Caco-2 (cell line): Measurements from ENCODE around the gene TMC2. TPM values are rescaled to one million over a fixed set of nuclear protein-coding genes. Genes with fewer than 3 reads are reported as not detected.

Source experiments
- BruUV-seq: library from RNA; stranded (reverse); fragments of 400-500 nt; replicated peaks from 2 replicates; lab custom pipeline; 2021; lab: Mats Ljungman, UMichigan
- CTCF ChIA-PET: fragments of 300-600 bp; sonication (Branson Sonifier 250); formaldehyde crosslinking; loops from one replicate; lab custom pipeline; 2022; ENCODE audit warnings: antibody characterized with exemption; lab: Charles Lee
- POLR2A ChIA-PET: fragments of 300-600 bp; sonication (Branson Sonifier 250); formaldehyde crosslinking; loops from one replicate; lab custom pipeline; 2022; ENCODE audit warnings: antibody characterized with exemption; lab: Charles Lee
- DNase-seq, 2 experiments: peaks; one replicate each; pipeline versions ENCODE4 v3.0.0 to v3.0.0-alpha.2; 2020 to 2022
- H3K27me3 ChIP-seq: replicated peaks from 2 replicates; pipeline ENCODE4 v1.6.0; 2011; ENCODE audit warnings: low read length; ENCODE audit not compliant: control insufficient read depth, insufficient read depth
- H3K36me3 ChIP-seq: 2 replicates; pipeline ENCODE4 v1.5.1; 2011; ENCODE audit warnings: low read length; ENCODE audit not compliant: control insufficient read depth, insufficient read depth
- H3K4me1 ChIP-seq: fragments of 250-450 bp; sonication (Bioruptor Pico); 2 replicates; pipeline ENCODE4 v1.5.1; 2020; ENCODE audit warnings: mild to moderate bottlenecking
- H3K4me3 ChIP-seq: 2 replicates; pipeline ENCODE4 v1.5.1; 2011; ENCODE audit warnings: low read depth, mild to moderate bottlenecking, control low read depth, low read length
- H3K9me3 ChIP-seq: fragments of 250-450 bp; sonication (Bioruptor Pico); 2 replicates; pipeline ENCODE4 v1.5.1; 2020; ENCODE audit warnings: mild to moderate bottlenecking, moderate library complexity
- H3K27ac Mint-ChIP-seq: one replicate; pipeline ENCODE4 v1.8.0; 2022; ENCODE audit warnings: mixed read lengths; ENCODE audit not compliant: unreplicated experiment
- H3K27me3 Mint-ChIP-seq: one replicate; pipeline ENCODE4 v1.8.0; 2022; ENCODE audit warnings: mixed read lengths; ENCODE audit not compliant: insufficient read depth, unreplicated experiment
- H3K36me3 Mint-ChIP-seq: one replicate; pipeline ENCODE4 v1.8.0; 2022; ENCODE audit warnings: mild to moderate bottlenecking, mixed read lengths; ENCODE audit not compliant: insufficient read depth, unreplicated experiment
- H3K4me1 Mint-ChIP-seq: one replicate; pipeline ENCODE4 v1.8.0; 2022; ENCODE audit warnings: low read depth, mixed read lengths; ENCODE audit not compliant: unreplicated experiment
- H3K4me3 Mint-ChIP-seq: one replicate; pipeline ENCODE4 v1.8.0; 2022; ENCODE audit warnings: mild to moderate bottlenecking, moderate library complexity, mixed read lengths; ENCODE audit not compliant: unreplicated experiment
- H3K9me3 Mint-ChIP-seq: one replicate; pipeline ENCODE4 v1.8.0; 2022; ENCODE audit warnings: mixed read lengths; ENCODE audit not compliant: unreplicated experiment
- CTCF ChIP-seq, 2 experiments: fragments of 200-600 bp in 1 of 2; IDR thresholded peaks; 1 replicate in 1 of 2; 2 replicates in 1 of 2; pipeline versions ENCODE4 v1.5.1 to v1.8.0; 2011 to 2022; ENCODE audit warnings: antibody characterized with exemption in 1 of 2, control low read depth in 1 of 2, inconsistent platforms in 1 of 2, low read depth in 1 of 2, low read length in 1 of 2, mild to moderate bottlenecking in 1 of 2, moderate library complexity in 1 of 2; ENCODE audit not compliant: insufficient read depth in 1 of 2, severe bottlenecking in 1 of 2, unreplicated experiment in 1 of 2
- intact Hi-C: fragments of 100-400 bp; cut with micrococcal nuclease; formaldehyde crosslinking; loops from one replicate; pipeline ENCODE4 v1.10.0; 2022; ENCODE audit not compliant: unreplicated experiment
- total RNA-seq: library from RNA; stranded (reverse); gene quantifications from 2 replicates; pipeline ENCODE4 v1.2.3, GENCODE V29; 2022

The TMC2 gene
- total RNA-seq, 1 experiment from 2014 or later, result not detected

DNA sequence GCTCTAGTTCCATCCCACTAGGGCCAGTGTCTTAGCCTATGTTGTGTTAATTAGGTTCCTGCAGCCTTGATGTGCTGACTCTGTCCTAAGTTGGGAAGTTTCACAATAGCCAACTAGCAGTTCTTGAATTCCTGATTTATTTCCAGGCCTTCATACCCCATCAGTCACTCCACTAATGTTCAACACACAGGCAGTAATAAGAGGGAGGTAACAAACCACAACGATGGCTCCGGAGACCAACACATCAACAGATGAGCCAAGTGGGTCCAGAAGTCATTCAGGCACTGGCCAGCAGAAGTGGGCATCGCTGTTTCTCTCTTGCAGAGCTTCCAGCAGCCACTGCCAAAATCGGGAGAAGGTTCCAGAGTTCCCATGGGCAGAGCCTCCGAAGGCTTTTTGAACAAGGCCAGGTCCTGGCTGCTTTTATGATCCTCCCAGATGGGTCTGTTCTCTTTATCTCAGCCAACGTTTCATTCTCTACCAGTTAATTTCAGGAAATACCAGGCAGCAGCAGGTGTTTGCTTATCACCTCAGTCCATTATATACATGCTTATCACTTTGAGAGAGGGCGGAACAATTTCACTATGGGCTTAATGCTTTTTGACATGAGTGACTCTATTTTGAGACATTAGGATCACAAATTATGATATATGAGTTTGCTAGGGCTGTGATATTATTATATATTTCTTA lies 67.6 kb downstream of the TMC2 start:
- Histone ChIP-seq H3K4me3 (no peak overlapping the region), H3K27me3 (no peaks in the 10 kb centered on the region), H3K4me1 (no peaks in the 10 kb centered on the region), H3K36me3 (no peaks in the 10 kb centered on the region), H3K9me3 (peaks cover 14% of the 10 kb centered on the region; the same call in 1 of the 2 replicates)
- intact Hi-C loops, result no loop called here
- TF ChIP-seq CTCF (IDR thresholded peaks at IDR 0.05; ENCODE audit: insufficient read depth in 1 of 2, low read depth in 1 of 2, low read length in 1 of 2, severe bottlenecking in 1 of 2, unreplicated experiment in 1 of 2), result no peak
- POLR2A ChIA-PET, result no interaction called here
- no peak overlapping the region for H3K4me3 Mint-ChIP-seq
- peaks cover 7% of the 10 kb centered on the region for H3K4me1 Mint-ChIP-seq
- H3K27ac Mint-ChIP-seq, result no peak overlapping the region
- DNase-seq, result no peak
- H3K27me3 Mint-ChIP-seq, result no peaks in the 10 kb centered on the region
- peaks cover 12% of the 10 kb centered on the region for H3K9me3 Mint-ChIP-seq
- CTCF ChIA-PET, result no interaction called here
- no TSS peak for BruUV-seq
- no peaks in the 10 kb centered on the region for H3K36me3 Mint-ChIP-seq

GRCh38 chr20:2604506-2604835 lies 68.1 kb downstream of the TMC2 start:
- BruUV-seq, result no TSS peak
- Mint-ChIP-seq H3K4me1 (peaks cover 6% of the 10 kb centered on the region), H3K9me3 (peaks cover 18% of the 10 kb centered on the region), H3K4me3 (no peak overlapping the region), H3K27ac (no peak overlapping the region), H3K36me3 (no peaks in the 10 kb centered on the region), H3K27me3 (peaks cover 3% of the 10 kb centered on the region)
- ChIA-PET POLR2A (no interaction called here), CTCF (no interaction called here)
- DNase-seq, result no peak
- intact Hi-C loops, result no loop called here
- Histone ChIP-seq H3K27me3 (no peaks in the 10 kb centered on the region), H3K9me3 (peaks cover 14% of the 10 kb centered on the region; the same call in 1 of the 2 replicates), H3K36me3 (no peaks in the 10 kb centered on the region), H3K4me3 (no peak overlapping the region), H3K4me1 (no peaks in the 10 kb centered on the region)
- no peak for TF ChIP-seq CTCF (IDR thresholded peaks at IDR 0.05; ENCODE audit: insufficient read depth in 1 of 2, low read depth in 1 of 2, low read length in 1 of 2, severe bottlenecking in 1 of 2, unreplicated experiment in 1 of 2)

DNA sequence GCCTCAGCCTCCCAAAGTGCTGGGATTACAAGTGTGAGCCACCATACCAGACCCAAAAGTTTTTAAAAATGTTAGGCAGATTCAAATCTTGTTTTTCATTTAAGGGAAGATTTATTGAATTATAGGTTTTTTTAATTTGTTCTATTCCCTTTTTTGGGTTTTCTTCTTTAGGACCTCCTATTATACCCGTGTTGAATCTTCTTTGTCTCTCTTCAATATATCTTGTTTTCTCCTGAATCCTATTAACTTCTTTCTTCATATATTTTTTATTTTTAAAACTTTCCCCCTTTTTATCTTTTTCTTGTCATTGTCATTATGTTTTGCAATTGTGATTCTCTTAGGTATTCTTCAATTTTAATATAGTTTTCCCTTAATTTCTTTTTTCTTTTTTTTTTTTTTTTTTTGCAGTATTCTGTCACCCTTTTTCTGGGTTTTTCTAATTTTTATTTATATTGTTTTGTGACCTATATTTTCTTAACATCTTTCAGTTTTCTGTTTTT lies 70.2 kb downstream of the TMC2 start:
- H3K36me3 Mint-ChIP-seq, result no peaks in the 10 kb centered on the region
- Histone ChIP-seq H3K9me3 (peaks cover 14% of the 10 kb centered on the region; the same call in 1 of the 2 replicates), H3K4me3 (no peak overlapping the region), H3K27me3 (no peaks in the 10 kb centered on the region), H3K36me3 (no peaks in the 10 kb centered on the region), H3K4me1 (no peaks in the 10 kb centered on the region)
- intact Hi-C loops, result no loop called here
- DNase-seq, result no peak
- CTCF ChIA-PET, result no interaction called here
- peaks cover 8% of the 10 kb centered on the region for H3K27me3 Mint-ChIP-seq
- no peak for TF ChIP-seq CTCF (IDR thresholded peaks at IDR 0.05; ENCODE audit: insufficient read depth in 1 of 2, low read depth in 1 of 2, low read length in 1 of 2, severe bottlenecking in 1 of 2, unreplicated experiment in 1 of 2)
- BruUV-seq, result no TSS peak
- H3K9me3 Mint-ChIP-seq, result peaks cover 22% of the 10 kb centered on the region
- POLR2A ChIA-PET, result no interaction called here
- H3K4me1 Mint-ChIP-seq, result no peaks in the 10 kb centered on the region
- no peak overlapping the region for H3K4me3 Mint-ChIP-seq
- no peak overlapping the region for H3K27ac Mint-ChIP-seq
